SHP77 (cell line): ENCODE data around the gene FOXD3.

ENCODE experiments used
- DNase-seq, 2 experiments: peaks; one replicate each; lab custom pipeline; 2025; lab: John Stamatoyannopoulos, UW

The FOXD3 gene

GRCh38 chr1:63322114-63322943 is at the start of gene FOXD3:
FOXD3 (plus strand) TSS chr1:63322567; CDS start chr1:63323059, 492 bp downstream.
- peak; percentile 3 to 43 for DNase-seq

- DNase-seq: no peak
These were observed 49.6 kb upstream of the FOXD3 start for GRCh38 chr1:63272811-63273210.

- no peak for DNase-seq
These were observed 48.0 kb upstream of the FOXD3 start for GRCh38 chr1:63274371-63274770.

- no peak for DNase-seq
These were observed 47.4 kb upstream of the FOXD3 start for GRCh38 chr1:63274979-63275378.

- DNase-seq: no peak
These were observed 45.7 kb upstream of the FOXD3 start for GRCh38 chr1:63276624-63277023.

GRCh38 chr1:63277195-63278192 is 44.9 kb upstream of the FOXD3 start:
- no peak for DNase-seq

GRCh38 chr1:63281753-63282152 is 40.6 kb upstream of the FOXD3 start:
- no peak for DNase-seq

- DNase-seq: no peak
These were observed 33.2 kb upstream of the FOXD3 start for GRCh38 chr1:63289135-63289534.

- DNase-seq: no peak
These were observed 27.4 kb upstream of the FOXD3 start for GRCh38 chr1:63294803-63295594.

GRCh38 chr1:63304410-63304809 is 18.0 kb upstream of the FOXD3 start:
- DNase-seq: no peak

GRCh38 chr1:63305043-63305442 is 17.3 kb upstream of the FOXD3 start:
- no peak for DNase-seq

- DNase-seq: no peak
These were observed 15.1 kb upstream of the FOXD3 start for GRCh38 chr1:63307196-63307794.

GRCh38 chr1:63316598-63316983 is 5.8 kb upstream of the FOXD3 start:
- DNase-seq: no peak

- DNase-seq: peak; percentile 37 to 47
These were observed 5.2 kb upstream of the FOXD3 start for GRCh38 chr1:63316984-63317816.

- DNase-seq: no peak
These were observed 4.6 kb upstream of the FOXD3 start for GRCh38 chr1:63317817-63318152.

- no peak for DNase-seq
These were observed 4.0 kb upstream of the FOXD3 start for GRCh38 chr1:63318201-63318979.

GRCh38 chr1:63319046-63320021 is 3.0 kb upstream of the FOXD3 start:
- DNase-seq: no peak

- DNase-seq: no peak
These were observed 2.2 kb upstream of the FOXD3 start for GRCh38 chr1:63320022-63320721.
